ENCODE results near the gene CACNA1G. TPM values are rescaled to one million over a fixed set of nuclear protein-coding genes. Genes with fewer than 3 reads are reported as not detected.

The CACNA1G gene
- total RNA-seq, 1 experiment from 2014 or later: not detected

GRCh38 chr17:50668025-50668837, 107.7 kb downstream of the CACNA1G start:
- Histone ChIP-seq H3K4me2 (ENCODE audit: low read depth, low read length, poor library complexity, severe bottlenecking) (no peak overlapping the region), H2AFZ (ENCODE audit: low read length) (0 out of 2 replicates have a peak overlapping the region, but pooled peaks have one; percentile 12), H3K9ac (ENCODE audit: low read length) (no peak overlapping the region)

GRCh38 chr17:50668838-50669581, 108.5 kb downstream of the CACNA1G start:
- Histone ChIP-seq H3K9me3 (ENCODE audit: low read length) (no peaks in the 10 kb centered on the region), H3K4me2 (ENCODE audit: low read depth, low read length, poor library complexity, severe bottlenecking) (no peak overlapping the region), H3K36me3 (ENCODE audit: insufficient read depth, low read length) (no peaks in the 10 kb centered on the region), H4K20me1 (ENCODE audit: insufficient read depth, low read depth, low read length) (no peaks in the 10 kb centered on the region), H3K79me2 (ENCODE audit: low read length) (no peaks in the 10 kb centered on the region), H3K27me3 (ENCODE audit: low read length) (no peaks in the 10 kb centered on the region), H3K27ac (ENCODE audit: low read length) (no peak overlapping the region), H3K4me3 (ENCODE audit: low read length) (no peak overlapping the region), H2AFZ (ENCODE audit: low read length) (0 out of 2 replicates have a peak overlapping the region, but pooled peaks have one; percentile 12), H3K9me2 (replicated peaks; ENCODE audit: insufficient read depth, low read length) (no peaks in the 10 kb centered on the region), H3K4me1 (ENCODE audit: low read length) (no peaks in the 10 kb centered on the region), H3K9ac (ENCODE audit: low read length) (no peak overlapping the region)
- DNase-seq: no peak

More at GRCh38 chr17:50668025-50668837, 107.7 kb downstream of the CACNA1G start:
- no peaks in the 10 kb centered on the region for H3K9me3 ChIP-seq (ENCODE audit: low read length)
- H3K4me1 ChIP-seq (ENCODE audit: low read length): no peaks in the 10 kb centered on the region
- no peaks in the 10 kb centered on the region for H3K79me2 ChIP-seq (ENCODE audit: low read length)
- H3K4me3 ChIP-seq (ENCODE audit: low read length): no peak overlapping the region
- DNase-seq: no peak
- no peaks in the 10 kb centered on the region for H4K20me1 ChIP-seq (ENCODE audit: insufficient read depth, low read depth, low read length)
- no peak overlapping the region for H3K27ac ChIP-seq (ENCODE audit: low read length)
- H3K9me2 ChIP-seq (replicated peaks; ENCODE audit: insufficient read depth, low read length): no peaks in the 10 kb centered on the region
- no peaks in the 10 kb centered on the region for H3K36me3 ChIP-seq (ENCODE audit: insufficient read depth, low read length)
- no peaks in the 10 kb centered on the region for H3K27me3 ChIP-seq (ENCODE audit: low read length)

- Histone ChIP-seq H3K4me3 (ENCODE audit: low read length) (no peak overlapping the region), H3K79me2 (ENCODE audit: low read length) (no peaks in the 10 kb centered on the region), H3K4me2 (ENCODE audit: low read depth, low read length, poor library complexity, severe bottlenecking) (no peak overlapping the region), H3K9me3 (ENCODE audit: low read length) (no peaks in the 10 kb centered on the region), H3K27ac (ENCODE audit: low read length) (no peak overlapping the region), H3K27me3 (ENCODE audit: low read length) (no peaks in the 10 kb centered on the region), H3K9me2 (replicated peaks; ENCODE audit: insufficient read depth, low read length) (no peaks in the 10 kb centered on the region), H3K36me3 (ENCODE audit: insufficient read depth, low read length) (no peaks in the 10 kb centered on the region), H3K9ac (ENCODE audit: low read length) (no peak overlapping the region), H4K20me1 (ENCODE audit: insufficient read depth, low read depth, low read length) (no peaks in the 10 kb centered on the region), H3K4me1 (ENCODE audit: low read length) (no peaks in the 10 kb centered on the region), H2AFZ (ENCODE audit: low read length) (no peak overlapping the region)
- DNase-seq: no peak
These were observed 111.6 kb downstream of the CACNA1G start for GRCh38 chr17:50672071-50672470.

GRCh38 chr17:50672831-50673551, 112.5 kb downstream of the CACNA1G start:
- Histone ChIP-seq H3K27ac (ENCODE audit: low read length) (no peak overlapping the region), H3K4me1 (ENCODE audit: low read length) (no peaks in the 10 kb centered on the region), H3K36me3 (ENCODE audit: insufficient read depth, low read length) (no peaks in the 10 kb centered on the region), H3K9me3 (ENCODE audit: low read length) (no peaks in the 10 kb centered on the region), H3K9me2 (replicated peaks; ENCODE audit: insufficient read depth, low read length) (no peaks in the 10 kb centered on the region), H2AFZ (ENCODE audit: low read length) (no peak overlapping the region), H3K79me2 (ENCODE audit: low read length) (no peaks in the 10 kb centered on the region), H3K4me2 (ENCODE audit: low read depth, low read length, poor library complexity, severe bottlenecking) (no peak overlapping the region), H3K27me3 (ENCODE audit: low read length) (no peaks in the 10 kb centered on the region), H3K9ac (ENCODE audit: low read length) (no peak overlapping the region), H4K20me1 (ENCODE audit: insufficient read depth, low read depth, low read length) (no peaks in the 10 kb centered on the region), H3K4me3 (ENCODE audit: low read length) (no peak overlapping the region)
- DNase-seq: no peak

- H3K4me1 ChIP-seq (ENCODE audit: low read length): no peaks in the 10 kb centered on the region
- no peak overlapping the region for H3K4me3 ChIP-seq (ENCODE audit: low read length)
- H3K9me3 ChIP-seq (ENCODE audit: low read length): no peaks in the 10 kb centered on the region
- H3K9me2 ChIP-seq (replicated peaks; ENCODE audit: insufficient read depth, low read length): no peaks in the 10 kb centered on the region
- no peak overlapping the region for H3K27ac ChIP-seq (ENCODE audit: low read length)
- H3K36me3 ChIP-seq (ENCODE audit: insufficient read depth, low read length): no peaks in the 10 kb centered on the region
- no peaks in the 10 kb centered on the region for H4K20me1 ChIP-seq (ENCODE audit: insufficient read depth, low read depth, low read length)
- H3K4me2 ChIP-seq (ENCODE audit: low read depth, low read length, poor library complexity, severe bottlenecking): no peak overlapping the region
- no peak for DNase-seq
- H2AFZ ChIP-seq (ENCODE audit: low read length): no peak overlapping the region
- H3K9ac ChIP-seq (ENCODE audit: low read length): no peak overlapping the region
- no peaks in the 10 kb centered on the region for H3K27me3 ChIP-seq (ENCODE audit: low read length)
- H3K79me2 ChIP-seq (ENCODE audit: low read length): no peaks in the 10 kb centered on the region
These were observed 114.7 kb downstream of the CACNA1G start for GRCh38 chr17:50675190-50675589.

GRCh38 chr17:50675627-50676026, 115.1 kb downstream of the CACNA1G start:
- no peaks in the 10 kb centered on the region for H3K27me3 ChIP-seq (ENCODE audit: low read length)
- H3K79me2 ChIP-seq (ENCODE audit: low read length): no peaks in the 10 kb centered on the region
- no peak overlapping the region for H3K9ac ChIP-seq (ENCODE audit: low read length)
- no peak overlapping the region for H3K27ac ChIP-seq (ENCODE audit: low read length)
- H4K20me1 ChIP-seq (ENCODE audit: insufficient read depth, low read depth, low read length): no peaks in the 10 kb centered on the region
- H3K36me3 ChIP-seq (ENCODE audit: insufficient read depth, low read length): no peaks in the 10 kb centered on the region
- H3K9me3 ChIP-seq (ENCODE audit: low read length): no peaks in the 10 kb centered on the region
- no peaks in the 10 kb centered on the region for H3K4me1 ChIP-seq (ENCODE audit: low read length)
- H3K4me2 ChIP-seq (ENCODE audit: low read depth, low read length, poor library complexity, severe bottlenecking): no peak overlapping the region
- H3K4me3 ChIP-seq (ENCODE audit: low read length): no peak overlapping the region
- H3K9me2 ChIP-seq (replicated peaks; ENCODE audit: insufficient read depth, low read length): no peaks in the 10 kb centered on the region
- DNase-seq: no peak
- H2AFZ ChIP-seq (ENCODE audit: low read length): no peak overlapping the region

- H3K4me1 ChIP-seq (ENCODE audit: low read length): no peaks in the 10 kb centered on the region
- no peak for DNase-seq
- no peak overlapping the region for H3K9ac ChIP-seq (ENCODE audit: low read length)
- H3K36me3 ChIP-seq (ENCODE audit: insufficient read depth, low read length): no peaks in the 10 kb centered on the region
- H3K4me2 ChIP-seq (ENCODE audit: low read depth, low read length, poor library complexity, severe bottlenecking): no peak overlapping the region
- H3K9me3 ChIP-seq (ENCODE audit: low read length): no peaks in the 10 kb centered on the region
- no peaks in the 10 kb centered on the region for H4K20me1 ChIP-seq (ENCODE audit: insufficient read depth, low read depth, low read length)
- H3K27me3 ChIP-seq (ENCODE audit: low read length): no peaks in the 10 kb centered on the region
- no peaks in the 10 kb centered on the region for H3K9me2 ChIP-seq (replicated peaks; ENCODE audit: insufficient read depth, low read length)
- H3K79me2 ChIP-seq (ENCODE audit: low read length): no peaks in the 10 kb centered on the region
- H3K27ac ChIP-seq (ENCODE audit: low read length): no peak overlapping the region
- no peak overlapping the region for H2AFZ ChIP-seq (ENCODE audit: low read length)
- H3K4me3 ChIP-seq (ENCODE audit: low read length): no peak overlapping the region
These were observed 115.8 kb downstream of the CACNA1G start for GRCh38 chr17:50676065-50676975.
